OCI-LY1 (cell line): ENCODE data around the gene TIE1.

ENCODE experiments used
- CTCF ChIP-seq: fragments of 200-600 bp; sonication (generic), shearing (Covaris generic); IDR thresholded peaks from 2 replicates; pipeline ENCODE4 v1.5.1; 2017; ENCODE audit warnings: mild to moderate bottlenecking, antibody characterized with exemption, low read length, moderate library complexity, mixed read lengths
- EZH2 ChIP-seq: fragments of 200-600 bp; sonication (generic), shearing (Covaris generic); IDR thresholded peaks from 2 replicates; pipeline ENCODE4 v1.8.0; 2017; ENCODE audit warnings: borderline replicate concordance, mixed run types, mild to moderate bottlenecking, antibody characterized with exemption, low read length, moderate library complexity, mixed read lengths

- no peak for TF ChIP-seq CTCF
- TF ChIP-seq EZH2: no peak
Observed at GRCh38 chr1:43334453-43335205, 33.8 kb downstream of the TIE1 start.
